Hepatocyte (in vitro differentiated cells): ENCODE measurements around the gene TPPP.
"Not testable (repeated sequence)": the region's sequence is repeated elsewhere in the genome, so short reads cannot be mapped to it uniquely, and the experiment has no call there.

Source experiments
- CTCF ChIP-seq: fragments of 200-600 bp; sonication (generic); IDR thresholded peaks from 2 replicates; pipeline ENCODE4 v1.5.1; 2016; ENCODE audit warnings: antibody characterized with exemption, mild to moderate bottlenecking; ENCODE audit not compliant: poor library complexity
- EZH2 ChIP-seq: fragments of 200-600 bp; sonication (generic); IDR thresholded peaks from 2 replicates; pipeline ENCODE4 v1.6.1; 2016; ENCODE audit warnings: antibody characterized with exemption, mild to moderate bottlenecking, borderline replicate concordance

- not testable (repeated sequence) for TF ChIP-seq CTCF, EZH2
Observed at GRCh38 chr5:692529-693041, 567 bp downstream of the TPPP start.
